ENCODE measurements around the gene PLD1.
"Not testable (repeated sequence)": the region's sequence is repeated elsewhere in the genome, so short reads cannot be mapped to it uniquely, and the experiment has no call there.

PLD1 gene

DNA sequence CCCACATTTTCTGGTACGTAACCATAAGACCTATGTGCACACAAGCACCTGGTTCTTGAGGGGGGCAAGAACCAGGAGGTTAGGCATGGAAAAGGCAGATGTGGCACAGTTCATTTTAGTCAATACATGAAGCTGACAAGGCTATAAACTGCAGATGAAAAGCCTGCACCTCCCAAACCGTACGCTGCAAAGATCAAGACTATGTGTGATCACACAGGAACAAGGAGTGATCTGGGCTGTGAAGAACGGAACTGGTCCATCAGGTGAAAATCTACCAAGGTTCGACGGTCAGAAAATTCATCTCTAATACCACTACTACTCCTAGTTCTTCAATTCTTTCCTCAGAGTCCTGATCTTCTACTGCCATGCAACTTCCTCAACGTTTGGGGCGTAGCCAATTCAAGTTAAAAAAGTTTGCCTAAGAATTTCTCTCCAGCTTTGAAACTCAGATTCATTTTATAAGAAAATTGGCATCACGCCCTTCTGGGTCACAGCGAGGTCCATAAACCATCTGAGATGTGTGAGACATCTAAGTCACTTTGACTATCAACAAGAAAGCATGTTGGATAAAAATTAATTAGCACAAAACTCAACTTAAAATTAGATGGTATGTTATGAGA is 41.9 kb downstream of the PLD1 start:
- DNase-seq, result no peak

DNA sequence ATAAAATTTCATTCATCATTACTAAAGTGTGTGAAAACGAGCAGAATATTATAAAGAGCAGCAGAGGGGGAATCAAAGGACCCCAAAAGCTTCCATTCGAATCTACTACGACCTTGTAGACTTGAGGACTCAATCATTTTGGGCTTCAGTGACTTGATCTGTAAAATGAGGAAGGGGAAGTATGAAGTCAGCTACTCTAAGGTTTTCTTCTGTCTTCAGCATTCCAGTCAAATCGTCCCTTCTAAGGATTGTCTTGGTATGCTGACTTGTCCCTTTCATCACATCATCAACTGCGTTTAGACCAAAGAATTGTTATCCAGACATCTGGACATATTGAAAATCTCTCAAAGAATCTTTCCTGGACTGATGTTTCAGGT is 44.8 kb downstream of the PLD1 start:
- no peak for DNase-seq

DNA sequence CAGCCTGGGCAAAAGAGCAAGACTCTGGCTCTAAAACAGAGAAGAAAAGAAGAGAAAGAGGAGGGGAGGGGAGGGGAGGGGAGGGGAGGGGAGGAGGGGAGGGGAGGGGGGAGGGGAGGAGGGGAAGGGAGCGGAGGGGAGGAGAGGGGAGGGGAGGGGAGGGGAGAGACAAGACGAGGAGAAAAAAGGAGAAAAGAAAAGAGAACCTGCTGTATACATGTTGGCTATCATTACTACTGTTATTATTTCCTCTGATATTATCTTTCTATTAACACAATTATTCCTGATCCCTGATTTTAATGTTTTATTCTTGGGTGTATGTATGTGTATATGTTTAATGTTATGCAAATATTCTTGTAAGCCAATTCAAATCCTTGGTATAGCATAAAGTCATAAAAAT is 46.9 kb downstream of the PLD1 start:
- DNase-seq, result no peak

DNA sequence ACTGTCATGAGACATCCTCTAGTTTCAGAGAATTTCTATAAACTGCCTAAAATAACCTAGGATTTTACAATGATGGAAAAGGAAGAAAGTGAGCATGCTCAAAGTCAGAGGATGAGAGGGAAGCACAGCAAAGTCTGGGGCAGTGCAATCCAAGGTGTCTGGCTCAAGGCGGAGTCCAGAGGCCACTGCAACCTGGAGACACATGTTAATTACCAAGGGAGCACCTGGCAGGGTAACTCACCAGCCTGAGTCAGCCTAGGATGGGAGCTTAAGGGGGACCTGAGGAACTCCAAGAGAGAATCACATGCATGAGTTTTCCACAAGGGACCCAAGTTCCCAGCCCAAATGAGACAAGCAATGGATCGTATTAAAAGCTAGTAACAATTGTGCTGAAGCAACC is 49.8 kb downstream of the PLD1 start:
- DNase-seq, result no peak

DNA sequence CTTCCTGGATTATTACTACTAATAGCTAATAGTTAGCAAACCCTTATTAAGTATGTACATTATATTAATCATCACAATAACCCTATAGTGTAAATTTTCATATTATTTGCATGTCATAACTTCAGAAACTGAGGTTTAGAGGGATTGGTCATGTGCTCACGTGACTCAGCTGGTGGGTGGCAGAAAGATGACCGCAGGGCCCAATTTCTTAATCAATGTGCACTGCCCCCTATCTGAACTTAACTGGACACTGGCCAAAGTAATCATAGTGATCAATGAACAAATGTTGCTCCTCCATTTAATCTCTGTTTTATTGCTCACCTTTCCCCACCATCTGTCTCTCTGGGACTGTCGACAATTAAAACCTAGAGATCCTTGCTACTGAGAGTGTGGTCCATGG is 52.2 kb downstream of the PLD1 start:
- DNase-seq, result no peak

DNA sequence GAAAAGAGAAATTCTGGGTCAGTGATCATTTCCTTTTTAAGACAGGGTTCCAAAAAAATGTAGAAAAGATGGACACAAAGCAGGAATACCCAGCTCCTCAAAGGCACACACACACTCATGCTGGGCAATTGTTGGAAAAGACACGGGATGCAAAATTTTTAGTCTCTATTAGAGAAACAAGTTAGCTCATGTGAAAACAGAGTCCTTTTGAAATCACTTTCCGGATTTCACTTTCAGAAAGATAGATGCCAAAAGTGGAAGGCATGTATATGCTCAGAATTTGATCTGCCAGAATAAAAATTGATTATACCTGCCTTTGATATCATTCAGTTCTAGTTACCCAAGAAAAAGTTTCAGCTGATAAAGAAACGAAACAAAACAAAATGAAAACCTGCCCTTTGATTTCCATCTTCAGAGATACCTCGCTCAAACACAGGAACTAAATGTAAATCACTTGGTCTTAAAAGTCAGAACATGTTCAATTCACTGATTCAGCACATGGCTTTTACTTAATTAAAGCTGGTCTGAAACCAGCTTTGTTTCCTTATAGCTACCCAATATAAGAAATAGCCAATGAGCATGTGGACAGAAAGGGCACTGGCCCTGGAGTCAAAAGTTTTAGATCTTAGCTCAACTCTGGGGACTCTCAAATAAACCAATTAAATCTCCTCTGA is 52.8 kb downstream of the PLD1 start:
- DNase-seq, result no peak

DNA sequence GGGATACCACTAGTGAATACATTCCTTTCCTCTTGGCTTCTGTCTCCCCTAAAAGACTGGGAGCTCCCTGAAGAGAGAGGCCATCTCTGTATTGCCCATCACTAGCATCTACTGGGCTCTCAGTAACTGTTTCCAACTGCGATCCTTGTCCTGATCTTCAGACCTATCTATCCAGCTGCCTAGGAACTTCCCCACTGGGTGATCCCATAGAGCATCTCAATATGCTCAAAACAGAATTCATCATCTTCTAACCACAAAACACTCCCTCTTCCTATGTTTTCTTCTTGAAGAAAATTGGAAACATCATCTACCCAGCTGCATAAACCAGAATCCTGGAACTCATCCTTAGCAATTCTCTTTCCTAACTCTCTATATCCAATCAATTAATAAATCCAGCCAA is 54.6 kb downstream of the PLD1 start:
- DNase-seq, result no peak

DNA sequence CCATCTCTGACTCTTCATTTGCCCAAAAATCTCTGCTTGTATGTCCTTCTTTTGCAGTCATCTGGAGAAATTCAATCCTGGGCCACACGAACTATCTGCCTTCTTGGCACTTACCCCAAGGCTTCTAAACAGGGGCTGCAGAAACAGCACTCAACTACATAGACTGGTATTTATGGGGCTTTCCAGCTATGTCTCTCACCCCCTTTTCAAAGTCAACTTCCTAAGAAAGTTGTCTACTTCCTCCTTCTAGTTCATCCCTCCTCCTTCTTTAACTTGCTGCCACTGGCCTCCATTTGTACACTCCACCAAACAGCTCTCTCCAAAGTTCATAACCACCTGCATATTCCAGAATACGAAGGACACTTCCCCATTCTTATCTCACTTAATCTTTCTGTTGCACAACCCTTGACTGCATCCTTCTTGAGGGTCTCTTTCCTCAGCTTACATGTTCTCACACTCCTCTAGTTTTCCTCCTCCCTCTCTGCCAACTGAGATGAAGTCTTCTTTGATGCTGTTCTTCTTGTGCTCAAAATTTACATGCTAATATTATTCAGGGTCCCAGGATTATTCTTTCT is 55.2 kb downstream of the PLD1 start:
- DNase-seq, result no peak

DNA sequence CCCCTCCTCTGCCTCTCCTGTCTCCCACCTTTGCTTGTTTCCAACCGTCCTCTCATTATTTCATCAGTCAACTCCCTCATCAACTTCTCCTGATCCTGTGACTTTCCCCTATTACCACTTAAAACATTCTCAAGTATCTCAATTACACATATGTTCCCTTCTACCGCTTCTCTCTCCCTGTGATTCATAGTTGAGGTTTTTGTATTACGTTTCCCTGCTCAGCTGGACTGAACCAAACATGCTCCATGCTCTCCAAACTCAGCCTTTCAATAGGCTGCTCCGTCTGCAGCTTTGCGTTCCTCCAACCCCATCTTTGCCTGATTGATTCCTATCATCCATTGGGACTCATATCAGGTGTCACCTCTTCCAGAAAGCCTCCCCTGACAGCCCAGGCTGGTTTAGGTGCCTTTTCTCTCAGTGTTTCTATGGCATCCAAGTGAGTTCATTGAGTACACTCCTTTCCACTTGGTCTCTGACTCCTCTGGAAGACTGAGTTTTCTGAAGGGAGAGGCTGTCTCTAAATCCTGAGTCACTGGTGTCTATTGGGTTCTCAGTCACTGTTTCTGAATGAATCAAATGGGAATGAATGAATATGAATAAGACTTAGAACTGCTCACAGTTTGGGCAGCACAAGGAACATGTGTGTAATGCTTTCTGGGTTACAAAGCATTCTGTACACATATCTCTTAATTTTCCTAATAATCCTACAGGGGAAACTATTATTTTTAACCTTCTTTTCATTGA is 56.4 kb downstream of the PLD1 start:
- DNase-seq, result no peak

DNA sequence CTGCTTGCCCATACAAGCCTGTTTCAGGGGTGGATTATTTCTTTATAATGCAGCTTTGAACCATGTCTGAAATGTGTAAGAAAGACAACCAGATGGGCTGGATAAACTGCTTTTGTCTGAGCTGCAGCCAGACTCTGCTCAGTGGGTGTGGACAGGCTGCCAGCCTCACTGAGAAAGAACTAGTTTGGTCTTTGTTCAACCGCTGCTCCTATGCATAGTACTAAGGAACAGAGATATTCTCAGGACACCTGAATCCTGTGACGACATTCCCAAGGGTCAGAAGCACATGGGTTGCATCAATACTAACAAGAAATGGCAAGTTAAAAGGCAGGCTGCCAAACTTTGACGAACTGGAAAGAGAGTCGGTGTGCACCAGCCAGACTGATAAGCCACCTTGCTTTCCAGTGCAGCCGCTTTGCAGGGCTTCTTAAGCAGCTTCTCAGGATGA is 57.2 kb downstream of the PLD1 start:
- DNase-seq, result no peak

DNA sequence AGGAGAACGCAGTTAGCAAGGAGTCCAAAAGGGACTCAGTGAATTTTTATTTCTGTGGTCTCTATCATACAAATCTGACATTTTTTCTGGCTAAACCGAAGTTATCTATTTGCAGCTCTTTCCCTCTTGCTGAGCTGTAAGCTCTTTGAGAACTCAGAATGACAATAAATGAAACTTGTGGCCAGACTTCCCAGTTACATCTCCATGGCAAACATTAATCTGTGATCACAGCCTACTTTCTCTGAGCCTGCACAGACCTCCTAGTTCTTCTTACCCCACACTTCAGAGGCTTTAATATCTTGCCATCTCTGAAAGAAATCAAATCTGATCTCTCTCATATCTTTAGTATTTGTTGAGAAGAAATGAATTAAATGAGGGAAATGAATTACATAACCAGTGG is 58.0 kb downstream of the PLD1 start:
- no peak for DNase-seq

DNA sequence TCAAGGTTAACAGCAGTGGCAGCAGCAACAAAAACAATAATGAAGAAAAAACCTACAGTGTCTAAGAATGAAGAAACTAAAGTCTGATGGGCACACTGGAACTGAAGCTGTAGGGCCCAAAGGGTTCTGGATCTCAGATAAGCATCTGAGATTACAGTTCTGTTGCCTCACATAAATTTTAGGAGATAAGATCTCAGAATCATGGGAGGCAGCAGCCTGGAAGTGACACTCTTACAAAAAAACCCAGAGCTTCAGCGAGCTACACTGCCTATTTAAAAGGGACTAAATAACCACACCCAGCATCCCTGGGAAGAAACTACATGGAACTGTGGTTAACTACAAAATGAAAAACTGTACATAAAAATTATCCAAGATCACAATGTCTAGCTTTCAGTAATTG is 61.2 kb downstream of the PLD1 start:
- DNase-seq, result no peak

DNA sequence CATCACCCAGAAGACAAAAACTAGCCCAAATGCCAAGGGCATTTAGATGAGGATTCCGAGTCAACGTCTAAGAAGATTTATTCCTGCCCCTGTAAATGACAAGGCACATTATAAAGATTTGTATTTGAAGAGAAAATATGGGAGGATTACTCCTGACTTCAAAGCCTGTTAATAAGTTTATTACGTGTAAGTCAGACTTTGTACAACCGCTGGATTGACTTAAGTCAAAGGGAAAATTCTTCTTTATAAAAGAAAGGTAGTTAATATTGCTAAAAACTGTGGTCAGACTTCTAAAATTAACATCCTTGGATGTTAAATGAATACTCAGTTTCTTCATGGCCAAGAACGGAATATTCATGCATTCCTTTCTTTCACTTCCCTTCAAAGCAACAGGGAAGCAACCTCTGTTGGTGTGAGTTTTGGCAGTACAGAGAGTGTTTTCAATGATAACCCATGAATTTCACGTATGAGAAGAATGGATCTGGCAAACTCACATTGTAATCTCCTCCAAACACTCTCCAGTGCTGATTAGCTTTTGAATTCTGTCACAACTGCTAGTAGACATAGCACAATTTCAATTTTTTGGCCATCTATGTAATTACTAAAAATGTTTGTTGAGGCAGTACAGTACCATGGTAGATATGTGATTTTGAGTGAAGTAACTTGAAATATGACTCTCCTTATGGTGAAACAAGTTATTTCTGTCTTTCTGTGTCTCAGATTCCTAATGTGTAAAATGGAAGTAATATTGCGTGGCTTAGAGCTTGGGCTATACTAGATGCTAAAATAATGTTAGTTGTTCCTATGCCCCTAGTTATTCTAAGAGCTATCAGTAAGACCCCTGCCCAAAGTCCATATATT is 62.0 kb downstream of the PLD1 start:
- DNase-seq, result no peak

DNA sequence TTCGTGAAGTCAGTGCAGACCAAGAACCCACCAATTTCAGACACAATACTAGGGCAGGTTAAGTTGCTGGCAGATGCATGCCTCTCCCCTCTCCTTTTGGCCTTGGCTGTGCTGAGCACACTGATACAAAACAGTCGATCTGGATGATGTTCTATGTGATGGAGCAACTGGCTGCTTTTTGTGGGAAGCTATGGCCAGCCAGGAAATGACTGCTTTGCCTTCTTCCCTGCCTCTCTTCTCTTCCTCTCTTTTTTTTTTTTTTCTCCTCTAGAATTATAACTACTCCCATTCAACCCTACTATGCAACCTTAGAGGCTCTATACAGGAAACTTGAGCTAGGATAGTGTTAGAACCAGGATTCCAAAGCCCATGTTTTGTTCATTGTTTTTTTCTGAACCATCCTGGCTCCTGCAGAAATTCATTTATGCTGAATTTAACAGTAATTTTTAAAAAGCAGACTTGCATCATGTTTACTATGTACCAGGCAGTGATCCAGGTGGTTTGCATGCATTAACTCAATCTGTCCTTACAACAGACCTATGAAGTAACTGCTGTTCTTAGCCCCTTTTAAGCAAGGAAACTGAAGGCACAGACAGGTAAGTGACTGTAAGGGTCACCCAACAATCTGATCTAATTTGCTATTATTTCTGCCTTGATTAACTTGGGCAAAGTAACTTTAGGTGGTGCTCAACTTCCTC is 62.9 kb downstream of the PLD1 start:
- DNase-seq, result no peak

DNA sequence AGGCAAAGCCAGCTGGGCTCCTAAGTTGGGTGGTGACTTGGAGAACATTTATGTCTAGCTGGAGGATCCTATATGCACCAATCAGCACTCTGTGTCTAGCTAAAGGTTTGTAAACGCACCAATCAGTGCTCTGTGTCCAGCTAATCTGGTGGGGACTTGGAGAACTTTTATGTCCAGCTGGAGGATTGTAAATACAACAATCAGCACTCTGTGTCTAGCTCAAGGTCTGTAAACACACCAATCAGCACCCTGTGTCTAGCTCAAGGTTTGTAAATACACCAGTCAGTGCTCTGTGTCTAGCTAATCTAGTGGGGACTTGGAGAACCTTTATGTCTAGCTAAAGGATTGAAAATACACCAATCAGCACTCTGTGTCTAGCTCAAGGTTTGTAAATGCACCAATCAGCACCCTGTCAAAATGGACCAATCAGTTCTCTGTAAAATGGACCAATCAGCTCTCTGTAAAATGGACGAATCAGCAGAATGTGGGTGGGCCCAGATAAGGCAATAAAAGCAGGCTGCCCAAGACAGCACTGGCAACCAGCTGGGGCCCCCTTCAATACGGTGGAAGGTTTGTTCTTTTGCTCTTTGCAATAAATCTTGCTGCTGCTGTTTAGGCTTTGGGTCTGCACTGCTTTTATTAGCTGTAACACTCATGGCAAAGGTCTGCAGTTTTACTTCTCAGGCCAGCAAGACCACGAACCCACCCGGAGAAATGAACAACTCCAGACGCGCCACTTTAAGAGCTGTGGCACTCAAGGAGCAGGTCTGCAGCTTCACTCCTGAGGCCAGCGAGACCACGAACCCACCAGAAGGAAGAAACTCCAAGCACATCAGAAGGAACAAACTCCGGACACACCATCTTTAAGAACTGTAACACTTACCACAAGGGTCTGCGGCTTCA is 63.7 kb downstream of the PLD1 start:
- DNase-seq, result not testable (repeated sequence)

DNA sequence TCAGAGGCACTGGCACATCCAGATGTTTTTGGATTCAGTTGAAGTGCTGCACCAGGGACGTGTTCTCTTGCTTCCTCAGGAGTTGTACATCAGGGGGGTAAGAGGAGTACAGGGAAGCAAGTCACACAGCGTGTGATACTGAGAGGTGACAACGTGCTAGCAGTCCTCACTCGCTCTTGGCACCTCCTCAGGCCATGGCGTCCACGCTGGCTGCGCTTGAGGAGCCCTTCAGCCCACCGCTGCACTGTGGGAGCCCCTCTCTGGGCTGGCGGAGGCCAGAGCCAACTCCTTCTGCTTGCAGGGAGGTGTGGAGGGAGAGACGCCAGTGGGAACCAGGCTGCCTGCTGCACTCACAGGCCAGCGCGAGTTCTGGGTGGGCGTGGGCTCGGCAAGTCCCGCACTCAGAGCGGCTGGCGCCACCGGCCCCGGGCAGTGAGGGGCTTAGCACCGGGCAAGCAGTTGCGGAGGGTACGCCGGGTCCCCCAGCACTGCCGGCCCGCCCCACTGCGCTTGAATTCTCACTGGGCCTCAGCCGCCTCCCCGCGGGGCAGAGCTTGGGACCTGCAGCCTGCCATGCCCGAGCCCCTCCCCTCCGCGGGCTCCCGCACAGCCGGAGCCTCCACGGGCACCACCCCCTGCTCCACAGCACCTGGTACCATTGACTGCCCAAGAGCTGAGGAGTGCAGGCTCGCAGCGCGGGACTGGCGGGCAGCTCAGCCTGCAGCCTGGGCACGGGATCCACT is 64.5 kb downstream of the PLD1 start:
- no peak for DNase-seq

DNA sequence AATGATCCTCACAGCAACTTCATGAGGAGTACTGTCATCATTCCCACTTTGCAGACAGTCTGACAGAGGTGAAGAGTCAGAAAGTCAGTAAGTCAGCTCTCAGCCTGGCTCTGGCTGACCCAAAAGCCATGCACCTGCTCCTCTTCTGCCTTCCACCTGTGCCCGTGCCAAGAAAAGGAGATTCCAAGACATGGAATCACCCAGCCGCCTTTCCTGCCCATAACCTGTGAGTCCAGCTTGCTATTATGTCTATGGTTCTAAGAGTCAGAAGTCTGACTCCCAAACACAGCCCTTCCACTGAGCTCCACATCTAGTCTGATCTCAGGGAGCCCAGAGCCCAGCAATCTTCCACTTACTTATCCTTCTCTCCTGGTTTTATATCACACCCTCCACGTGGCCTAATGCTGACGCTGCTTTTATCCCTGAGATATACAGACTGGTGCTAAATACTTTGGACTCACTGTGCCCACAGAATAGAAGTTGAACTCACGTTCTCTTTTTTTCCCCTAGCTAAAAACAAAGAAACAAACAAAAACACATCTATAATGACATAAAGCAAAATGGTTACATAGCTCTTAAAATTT is 66.0 kb downstream of the PLD1 start:
- DNase-seq, result no peak

DNA sequence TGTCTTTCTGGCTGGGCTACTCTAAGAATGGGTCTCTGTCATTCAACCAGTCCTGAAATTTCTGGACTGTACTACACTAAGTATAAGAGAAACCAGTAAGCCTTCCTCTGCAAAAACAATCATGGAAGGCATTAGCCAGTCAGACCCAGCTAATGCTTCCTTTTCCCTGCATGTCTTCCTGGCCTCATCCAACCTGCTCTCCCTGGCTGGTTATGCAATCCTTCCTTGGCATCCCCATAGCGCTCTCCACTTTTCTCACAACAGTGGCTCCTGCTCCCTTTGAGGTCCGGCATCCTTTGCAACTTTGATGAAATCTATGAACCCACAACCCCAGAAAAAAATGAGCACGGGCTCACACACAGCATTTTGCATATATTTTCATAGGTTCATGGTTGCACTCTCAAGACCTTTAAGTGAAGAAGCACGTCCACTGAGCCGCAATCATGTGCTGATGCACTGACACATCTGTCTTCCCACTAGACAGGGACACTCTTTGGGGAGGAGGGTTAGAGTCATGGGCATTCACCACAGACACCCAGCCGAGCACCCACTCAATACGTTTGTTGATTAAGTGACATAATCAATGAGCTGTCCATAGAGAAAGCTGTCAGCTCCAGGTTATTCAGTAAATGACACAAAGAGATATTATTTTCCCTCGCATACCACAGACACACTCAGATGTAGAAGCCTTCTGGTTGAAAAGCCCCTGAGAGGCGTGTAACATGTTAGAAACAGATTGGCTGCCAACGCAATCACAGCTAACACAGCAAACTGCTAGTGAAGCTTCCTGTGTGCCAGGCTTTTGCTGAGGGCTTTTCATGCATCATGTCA is 66.7 kb downstream of the PLD1 start:
- no peak for DNase-seq

DNA sequence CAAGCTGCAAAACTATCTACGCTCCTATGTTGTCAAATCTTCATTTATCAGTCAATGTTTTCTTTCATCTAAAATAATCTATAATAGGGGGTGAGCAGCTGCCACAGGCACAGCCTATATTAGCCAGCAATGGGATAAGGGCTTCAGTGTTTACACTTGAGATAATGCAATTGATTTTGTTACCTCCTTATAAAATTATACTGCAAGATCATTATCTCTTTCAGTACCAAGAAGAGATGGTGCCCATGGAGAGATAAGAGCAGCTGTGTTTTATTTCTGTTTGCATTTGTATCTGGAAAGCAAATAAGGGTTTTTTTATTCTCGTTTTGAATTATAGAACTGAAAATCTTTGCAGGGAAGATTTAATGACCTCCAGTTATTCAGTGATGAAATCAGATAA is 68.9 kb downstream of the PLD1 start:
- no peak for DNase-seq
